GM19438 (cell line): ENCODE data around the gene NFATC3.

Experiments
- ATAC-seq: cut with Tn5 transposase; IDR thresholded peaks from one replicate; pipeline ENCODE4 v1.9.1; 2021; ENCODE audit warnings: low read depth; ENCODE audit not compliant: unreplicated experiment

The NFATC3 gene

DNA sequence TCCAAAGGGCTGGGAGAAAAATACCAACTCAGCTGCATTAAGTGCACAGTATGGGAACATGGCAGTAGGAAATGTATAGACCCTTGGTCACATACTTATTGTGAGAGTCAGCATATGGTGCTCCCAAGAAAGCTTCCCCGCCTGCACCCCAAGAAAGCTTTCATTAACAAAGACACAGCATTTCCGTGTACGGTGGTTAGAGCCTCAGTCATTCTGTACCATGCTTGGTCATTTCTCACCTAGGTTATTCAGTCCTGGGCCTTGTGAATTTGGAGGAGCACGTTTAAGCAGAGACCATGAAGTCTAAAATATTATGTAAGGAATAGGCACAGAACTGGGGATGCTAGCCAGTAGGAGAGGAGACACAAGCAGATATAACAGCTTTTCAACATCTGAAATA lies 94.7 kb downstream of the NFATC3 start:
- no peak for ATAC-seq

DNA sequence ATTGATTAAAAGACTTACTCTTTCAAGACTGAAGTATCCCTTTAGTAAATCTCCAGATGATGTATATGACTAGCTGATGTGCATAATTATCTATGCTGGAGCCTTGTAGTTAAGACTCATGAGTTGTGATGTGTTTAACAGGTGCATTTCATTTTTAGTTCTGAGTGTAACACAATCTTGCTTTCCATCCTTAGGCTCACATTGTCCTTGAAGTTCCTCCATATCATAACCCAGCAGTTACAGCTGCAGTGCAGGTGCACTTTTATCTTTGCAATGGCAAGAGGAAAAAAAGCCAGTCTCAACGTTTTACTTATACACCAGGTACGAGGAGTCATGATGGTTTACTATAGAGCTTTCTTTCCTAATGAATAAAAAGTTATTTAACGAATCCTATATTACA lies 97.9 kb downstream of the NFATC3 start:
- ATAC-seq, result no peak

DNA sequence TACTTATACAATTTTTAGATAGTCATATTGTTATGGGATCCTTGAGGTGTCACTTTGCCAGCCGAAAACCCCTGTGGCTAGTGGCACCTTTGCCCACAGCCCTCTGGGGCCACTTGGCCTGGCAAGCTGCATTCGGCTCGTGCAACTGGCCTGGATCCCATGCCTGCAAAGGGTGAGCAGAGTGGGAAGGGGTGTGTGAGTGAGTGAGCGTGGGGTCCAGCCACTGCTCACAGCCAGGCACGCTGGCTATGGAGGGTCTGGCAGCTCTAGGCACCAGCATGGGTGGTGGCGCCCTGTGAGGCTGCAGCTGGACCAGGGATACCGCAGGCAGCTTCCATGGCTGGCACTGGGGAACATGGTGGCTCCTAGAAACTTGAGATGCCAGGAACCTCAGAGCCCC lies 101.7 kb downstream of the NFATC3 start:
- ATAC-seq, result no peak

DNA sequence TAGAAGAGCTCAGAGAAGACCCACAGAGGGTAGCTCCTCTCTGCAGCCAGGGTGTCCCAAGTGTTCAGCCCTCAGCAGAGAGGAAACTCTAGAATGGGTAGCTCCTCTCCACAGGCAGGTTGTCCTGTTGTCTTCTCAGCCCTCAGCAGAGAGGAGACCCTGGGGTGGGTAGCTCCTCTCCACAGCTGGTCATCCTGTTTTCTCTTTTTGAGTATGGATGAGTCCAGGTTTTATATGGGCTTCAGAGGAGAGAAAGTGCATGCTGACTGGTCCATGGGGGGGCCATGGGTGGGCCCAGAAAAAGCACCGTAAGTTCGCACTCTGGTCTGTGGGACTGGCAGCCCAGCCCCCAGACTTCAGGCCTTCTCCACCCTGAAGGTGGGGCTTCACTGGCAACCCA lies 102.3 kb downstream of the NFATC3 start:
- ATAC-seq, result no peak

DNA sequence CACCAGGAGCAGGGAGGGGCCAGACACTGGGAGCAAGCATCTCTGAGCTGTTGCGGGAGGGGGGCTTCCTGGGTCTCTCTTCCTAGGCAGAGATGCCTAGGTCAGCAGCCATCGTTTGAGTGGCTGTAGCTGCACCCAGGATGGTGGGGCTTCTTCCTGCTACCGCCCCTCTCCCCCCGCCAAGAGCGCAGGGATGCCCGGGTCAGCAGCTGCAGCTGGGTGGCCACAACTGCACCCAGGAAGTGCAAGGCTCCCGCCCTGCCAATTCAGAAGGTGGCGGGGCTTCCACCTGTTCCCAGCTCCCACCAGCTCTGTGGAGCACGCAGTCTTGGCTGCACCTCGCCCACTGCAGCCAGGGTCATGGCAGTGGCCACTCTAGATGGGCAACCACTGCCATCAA lies 103.0 kb downstream of the NFATC3 start:
- ATAC-seq, result no peak

DNA sequence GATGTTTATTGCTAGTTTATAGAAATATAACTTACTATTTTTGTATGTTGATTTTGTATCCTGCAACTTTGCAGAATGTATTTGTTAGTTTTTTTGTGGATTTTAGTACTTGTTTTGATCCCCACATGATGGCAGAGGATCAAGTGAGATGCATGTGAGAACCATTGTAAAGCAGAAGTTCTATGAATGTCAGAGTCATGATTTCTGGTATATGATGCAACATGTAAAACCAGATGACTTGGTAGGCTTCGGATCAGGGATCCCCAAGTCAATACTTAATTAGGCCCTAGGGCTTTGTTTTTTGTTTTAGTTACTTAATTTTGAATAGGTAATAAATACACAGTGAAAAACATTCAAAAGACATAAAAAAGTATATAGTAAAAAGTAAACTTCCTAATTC lies 104.9 kb downstream of the NFATC3 start:
- no peak for ATAC-seq

DNA sequence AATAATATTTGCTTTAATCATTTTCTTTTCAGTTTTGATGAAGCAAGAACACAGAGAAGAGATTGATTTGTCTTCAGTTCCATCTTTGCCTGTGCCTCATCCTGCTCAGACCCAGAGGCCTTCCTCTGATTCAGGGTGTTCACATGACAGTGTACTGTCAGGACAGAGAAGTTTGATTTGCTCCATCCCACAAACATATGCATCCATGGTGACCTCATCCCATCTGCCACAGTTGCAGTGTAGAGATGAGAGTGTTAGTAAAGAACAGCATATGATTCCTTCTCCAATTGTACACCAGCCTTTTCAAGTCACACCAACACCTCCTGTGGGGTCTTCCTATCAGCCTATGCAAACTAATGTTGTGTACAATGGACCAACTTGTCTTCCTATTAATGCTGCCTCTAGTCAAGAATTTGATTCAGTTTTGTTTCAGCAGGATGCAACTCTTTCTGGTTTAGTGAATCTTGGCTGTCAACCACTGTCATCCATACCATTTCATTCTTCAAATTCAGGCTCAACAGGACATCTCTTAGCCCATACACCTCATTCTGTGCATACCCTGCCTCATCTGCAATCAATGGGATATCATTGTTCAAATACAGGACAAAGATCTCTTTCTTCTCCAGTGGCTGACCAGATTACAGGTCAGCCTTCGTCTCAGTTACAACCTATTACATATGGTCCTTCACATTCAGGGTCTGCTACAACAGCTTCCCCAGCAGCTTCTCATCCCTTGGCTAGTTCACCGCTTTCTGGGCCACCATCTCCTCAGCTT lies 105.8 kb downstream of the NFATC3 start:
- no peak for ATAC-seq

DNA sequence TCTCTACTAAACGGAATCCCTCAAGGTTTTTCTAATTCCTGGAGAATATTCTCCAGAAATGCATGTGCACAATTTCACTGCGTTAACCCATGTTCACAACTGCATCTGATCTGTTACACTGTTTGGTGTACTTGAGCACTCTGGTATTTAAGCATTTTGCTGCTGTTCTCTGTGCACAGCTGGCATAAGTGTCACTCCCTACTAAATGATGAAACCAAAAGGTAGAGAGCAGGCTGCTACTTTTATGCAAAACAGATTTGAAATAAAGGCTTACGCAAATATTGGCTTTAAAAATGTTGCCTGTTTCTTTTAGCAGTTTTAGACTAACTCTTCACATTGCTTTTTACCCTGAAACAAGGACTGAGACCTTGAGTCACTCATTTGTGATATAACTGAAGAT lies 109.1 kb downstream of the NFATC3 start:
- ATAC-seq, result no peak

DNA sequence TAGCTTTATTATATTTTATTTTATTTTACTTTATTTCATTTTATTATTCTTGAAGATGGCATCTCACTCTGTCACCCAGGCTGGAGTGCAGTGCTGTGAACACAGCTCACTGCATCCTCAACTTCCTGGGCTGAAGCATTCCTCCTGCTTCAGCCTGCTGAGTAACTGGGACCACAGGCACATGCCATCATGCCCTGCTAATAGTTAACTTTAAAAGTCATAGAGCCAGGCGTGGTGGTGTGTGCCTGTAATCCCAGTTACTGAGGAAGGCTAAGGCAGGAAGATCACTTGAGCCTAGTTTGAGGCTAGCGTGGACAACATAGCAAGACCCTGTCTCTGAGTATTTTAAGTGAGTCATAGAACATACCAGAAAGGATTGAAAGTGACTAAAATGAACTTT lies 112.1 kb downstream of the NFATC3 start:
- no peak for ATAC-seq

DNA sequence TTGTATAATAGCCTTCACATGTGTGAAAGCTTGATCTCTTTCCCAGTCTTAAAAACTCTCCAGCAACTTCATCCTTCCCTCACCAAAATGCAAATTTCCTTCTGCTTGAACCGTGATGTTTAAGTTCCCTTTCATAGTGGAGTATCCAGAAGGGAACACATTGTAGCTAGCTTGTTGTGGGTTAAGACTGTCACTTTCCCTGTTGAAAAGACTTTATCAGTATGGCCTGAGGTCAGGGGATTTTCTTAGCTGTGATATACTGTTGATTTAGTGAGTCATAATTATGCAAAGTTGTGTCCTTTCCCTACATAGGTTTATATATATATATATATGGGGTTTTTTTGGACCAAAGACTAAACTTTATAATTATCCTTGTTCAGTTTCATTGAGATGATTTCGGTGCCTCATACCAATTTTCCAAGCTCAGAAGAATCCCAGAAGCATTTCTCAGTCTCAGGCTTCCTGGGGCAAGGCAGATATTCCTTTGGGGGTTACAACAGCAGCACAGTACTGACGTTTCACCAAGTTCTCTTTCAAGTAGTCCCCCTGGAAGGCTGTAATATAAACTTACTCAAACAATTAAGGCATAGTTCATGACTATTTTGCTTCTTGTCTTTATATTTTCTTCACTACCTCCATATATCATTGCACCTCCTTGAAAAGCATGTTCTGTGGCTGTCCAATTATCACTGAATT lies 115.1 kb downstream of the NFATC3 start:
- ATAC-seq, result no peak

DNA sequence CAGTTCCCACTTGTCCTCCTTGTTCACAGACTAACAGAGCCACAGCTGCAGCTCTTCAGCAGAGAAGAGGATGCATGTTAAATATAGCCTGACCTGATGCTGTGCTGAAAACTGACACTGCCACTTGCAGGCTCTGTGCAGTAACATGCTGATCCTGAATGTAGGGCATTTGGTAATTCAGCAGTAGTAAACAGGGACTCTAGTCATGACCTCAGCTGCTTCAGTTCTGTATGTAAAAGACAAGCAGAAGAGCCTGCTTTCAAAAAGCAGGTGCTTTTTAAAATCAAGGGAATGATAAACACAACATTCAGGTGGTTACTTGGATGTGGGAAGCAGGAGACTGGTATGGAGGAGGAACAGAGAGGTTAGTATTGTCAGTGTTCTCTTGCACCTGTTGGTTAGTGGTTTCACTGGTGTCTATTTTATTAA lies 116.9 kb downstream of the NFATC3 start:
- ATAC-seq, result no peak

DNA sequence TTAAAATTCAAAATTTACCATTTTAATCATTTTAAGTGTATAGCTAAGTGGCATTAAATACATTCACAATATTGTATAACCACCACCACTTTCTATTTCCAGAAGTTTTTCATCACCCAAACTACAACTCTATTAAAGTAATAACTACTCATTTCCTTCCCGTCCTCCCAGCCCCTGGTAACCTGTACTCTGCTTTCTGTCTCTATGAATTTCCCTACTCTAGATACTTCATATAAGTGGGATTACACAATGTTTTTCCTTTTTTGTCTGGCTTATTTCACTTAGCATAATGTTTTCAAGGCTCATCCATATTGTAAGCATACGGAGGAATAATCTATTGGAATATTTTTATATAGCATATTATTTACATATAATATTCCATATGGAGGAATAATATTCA lies 121.1 kb downstream of the NFATC3 start:
- ATAC-seq, result no peak

DNA sequence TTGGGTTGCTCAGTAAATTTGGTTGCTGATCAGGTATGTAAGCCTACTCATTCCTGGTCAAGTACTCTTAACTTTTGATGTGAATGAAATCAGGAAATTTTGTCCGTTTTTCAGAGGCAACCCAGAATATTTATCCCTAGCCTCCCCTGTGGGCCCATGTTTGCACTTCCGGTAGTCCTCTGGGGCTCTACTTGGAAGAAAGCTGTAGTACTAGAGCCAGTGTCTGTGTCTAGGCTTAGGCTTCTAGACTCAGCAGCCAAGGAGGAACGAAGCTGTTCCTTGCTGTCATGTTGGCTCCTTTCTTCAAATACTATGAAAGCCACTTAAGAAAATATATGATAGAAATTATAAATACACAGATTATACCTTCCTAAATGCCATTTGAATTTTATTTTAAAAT lies 129.6 kb downstream of the NFATC3 start:
- no peak for ATAC-seq

DNA sequence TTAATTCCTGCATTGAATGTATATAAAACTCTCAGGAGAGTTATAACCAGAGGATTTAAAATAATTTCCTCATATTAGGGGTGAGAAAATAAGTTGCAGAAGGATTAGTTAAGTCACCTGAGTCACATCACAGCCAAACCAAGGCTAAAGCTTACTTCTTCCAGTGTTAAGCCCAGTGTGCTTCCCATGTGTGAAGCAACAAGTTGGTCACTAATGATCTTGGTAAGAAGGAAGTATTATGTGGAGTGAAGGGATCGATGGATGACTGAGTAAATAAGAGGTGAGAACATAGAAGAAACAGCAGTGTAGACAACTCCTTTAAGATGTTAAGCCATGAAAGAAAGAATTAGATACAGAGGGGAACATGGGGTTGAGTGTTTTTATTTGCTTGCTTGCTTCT lies 130.1 kb downstream of the NFATC3 start:
- no peak for ATAC-seq

DNA sequence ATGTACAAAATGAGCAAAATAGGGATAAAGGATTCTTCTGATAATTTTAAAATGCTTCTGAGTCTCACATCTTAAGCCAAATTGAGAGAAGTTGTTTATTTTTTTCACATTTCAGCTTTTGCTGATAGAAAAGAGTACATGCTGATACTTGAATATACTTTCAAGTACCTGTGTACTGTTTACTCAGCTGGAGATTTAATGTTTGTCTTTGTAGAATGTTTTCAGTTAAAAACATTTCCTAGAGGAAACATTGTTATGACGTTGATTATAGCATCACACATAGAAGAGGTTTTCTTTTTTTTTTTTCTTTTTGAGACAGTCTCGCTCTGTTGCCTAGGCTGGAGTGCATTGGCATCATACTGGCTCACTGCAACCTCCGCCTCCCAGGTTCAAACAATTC lies 131.1 kb downstream of the NFATC3 start:
- ATAC-seq, result no peak

DNA sequence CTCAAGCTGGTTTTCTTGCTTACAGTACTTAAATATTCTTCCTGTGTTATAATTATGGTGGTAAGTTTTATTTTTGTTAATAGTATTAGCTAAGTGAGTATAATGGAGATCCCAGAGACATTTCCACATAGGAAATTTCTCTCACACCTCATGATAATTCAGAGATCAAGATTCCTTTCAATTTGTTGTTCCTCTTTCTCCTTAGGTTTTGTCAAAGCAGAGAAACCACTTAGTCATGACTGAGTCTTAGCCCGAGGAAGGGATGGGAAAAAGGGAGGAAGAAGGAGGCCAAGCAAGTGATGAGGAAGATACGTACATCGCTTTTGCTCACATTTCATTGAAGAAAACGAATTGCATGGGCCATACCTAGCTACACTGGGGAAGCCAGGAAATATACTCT lies 132.3 kb downstream of the NFATC3 start:
- ATAC-seq, result no peak

DNA sequence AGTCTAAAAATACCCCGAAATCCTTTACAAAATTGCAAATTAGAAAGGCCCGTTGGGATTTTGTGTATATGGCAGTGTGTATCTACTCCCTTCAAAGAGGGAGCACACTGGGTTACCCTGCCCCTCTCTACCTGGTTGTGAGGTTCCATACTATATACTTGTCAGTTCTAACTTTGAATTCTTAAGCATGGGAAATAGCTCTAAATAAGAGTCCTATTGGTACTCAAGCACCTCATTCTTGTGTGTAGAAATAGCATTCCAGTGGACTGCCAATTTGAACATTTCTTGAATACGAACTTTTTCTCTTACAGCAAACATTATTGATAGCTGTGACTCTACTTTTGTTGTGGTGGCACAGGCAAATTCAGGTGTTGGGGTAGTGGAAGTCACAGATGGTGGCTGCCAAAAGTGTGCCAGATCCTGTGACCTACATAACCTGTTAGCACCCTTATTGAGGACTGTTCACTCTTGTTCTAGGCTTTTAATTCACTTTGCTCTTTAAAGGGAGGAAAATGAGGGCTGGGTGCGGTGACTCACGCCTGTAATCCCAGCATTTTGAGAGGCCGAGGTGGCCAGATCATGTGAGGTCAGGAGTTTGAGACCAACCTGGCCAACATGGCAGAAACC lies 134.7 kb downstream of the NFATC3 start:
- ATAC-seq, result no peak

DNA sequence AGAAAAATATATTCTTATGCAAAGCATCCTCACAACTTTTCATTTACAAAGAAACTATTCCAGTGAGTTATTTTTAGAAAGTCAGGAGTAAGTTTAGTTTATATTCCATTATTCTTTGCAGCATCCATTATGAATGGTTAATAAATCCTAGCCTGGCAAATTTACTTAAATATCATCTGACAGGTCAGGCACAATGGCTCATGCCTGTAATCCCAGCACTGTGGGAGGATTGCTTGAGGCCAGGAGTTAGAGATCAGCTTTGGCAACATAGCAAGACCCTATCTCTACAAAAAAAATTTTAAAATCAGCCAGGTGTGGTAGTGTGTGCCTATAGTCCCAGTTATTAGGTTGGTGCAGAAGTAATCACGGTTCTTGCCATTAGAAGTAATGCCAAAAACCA lies 137.9 kb downstream of the NFATC3 start:
- no peak for ATAC-seq

DNA sequence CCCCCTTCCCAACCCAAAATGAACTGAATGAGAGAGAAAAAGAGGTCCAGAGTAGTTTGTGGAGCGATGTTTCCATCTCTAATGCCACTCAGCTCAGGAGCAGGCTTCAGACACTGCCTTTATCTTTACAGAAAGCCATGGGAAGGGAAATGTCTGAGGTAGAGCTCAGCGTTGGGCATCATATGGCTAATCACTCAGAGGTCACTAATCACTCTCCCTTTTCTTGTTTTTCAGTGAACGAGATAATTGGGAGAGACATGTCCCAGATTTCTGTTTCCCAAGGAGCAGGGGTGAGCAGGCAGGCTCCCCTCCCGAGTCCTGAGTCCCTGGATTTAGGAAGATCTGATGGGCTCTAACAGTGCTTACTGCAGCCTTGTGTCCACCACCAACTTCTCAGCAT lies 140.9 kb downstream of the NFATC3 start:
- ATAC-seq, result no peak

DNA sequence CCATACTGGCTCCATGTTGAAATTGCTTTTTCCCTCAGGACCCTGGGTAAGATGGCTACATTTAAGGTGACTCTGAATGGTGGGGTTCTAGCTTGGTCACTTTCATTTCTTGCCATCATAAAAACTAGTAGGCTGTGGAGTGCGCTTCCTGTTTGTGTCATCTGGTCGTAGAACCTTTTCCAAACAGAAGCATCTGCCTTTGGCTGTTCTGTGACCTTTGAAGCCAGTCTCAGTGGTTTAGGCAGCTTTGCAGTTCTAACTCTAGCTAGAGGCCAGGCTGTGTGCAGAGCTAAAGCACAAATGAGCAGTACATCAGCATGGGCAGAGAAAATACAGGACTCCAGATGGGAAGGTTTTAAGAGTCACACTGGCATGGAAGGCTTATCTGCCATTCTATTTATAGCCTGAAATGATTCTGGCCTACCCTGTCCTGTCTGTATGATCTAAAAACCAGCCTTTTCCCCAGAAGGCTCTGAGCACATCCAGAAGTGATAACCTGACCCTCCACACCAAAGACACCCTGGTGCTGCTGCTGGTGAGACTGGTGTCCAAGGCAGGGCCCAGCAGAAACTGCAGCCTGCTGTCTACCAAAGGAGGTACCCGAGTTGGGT lies 142.1 kb downstream of the NFATC3 start:
- no peak for ATAC-seq

DNA sequence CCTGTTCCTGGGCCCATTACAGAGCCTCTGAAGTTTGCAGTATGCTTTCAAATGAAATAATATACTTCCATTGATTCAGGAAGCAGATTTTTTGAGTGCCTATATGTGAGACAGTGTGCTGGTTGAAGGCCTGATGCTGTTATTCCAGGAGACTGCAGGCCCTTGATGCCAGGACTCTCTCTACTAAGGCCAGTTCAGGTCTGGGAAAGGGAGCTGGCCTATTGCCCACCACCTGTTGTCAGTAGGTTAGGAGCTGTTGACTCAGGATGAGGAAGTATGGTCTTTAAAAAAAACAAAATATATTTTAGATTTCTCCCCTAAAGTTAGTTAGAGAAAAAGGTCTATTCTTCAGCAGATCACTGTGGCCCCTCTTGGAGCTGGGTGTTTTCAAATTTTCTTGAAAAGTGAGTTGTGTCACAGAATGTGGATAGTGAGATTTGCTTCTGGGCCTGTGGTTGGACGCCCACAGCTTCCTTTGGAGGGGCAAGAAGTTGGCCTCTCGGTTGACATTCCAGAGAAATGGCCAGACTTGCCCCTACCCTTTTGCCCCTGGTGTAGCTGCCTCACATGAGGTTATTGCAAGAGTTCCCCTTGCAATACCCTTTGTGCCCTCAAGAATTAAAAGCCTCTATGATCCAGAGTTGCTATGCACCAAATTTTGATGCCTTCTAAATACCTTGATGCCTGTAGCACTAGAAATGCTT lies 142.8 kb downstream of the NFATC3 start:
- no peak for ATAC-seq
